NK-92 treated with Interleukin-12 subunit alpha and Interleukin-12 subunit beta, amount 100 ng/mL, for 24 hours (cell line): ENCODE measurements around the gene CCDC61.

ENCODE experiments used
- DNase-seq: peaks from one replicate; lab custom pipeline; 2025; lab: John Stamatoyannopoulos, UW

The CCDC61 gene

DNA sequence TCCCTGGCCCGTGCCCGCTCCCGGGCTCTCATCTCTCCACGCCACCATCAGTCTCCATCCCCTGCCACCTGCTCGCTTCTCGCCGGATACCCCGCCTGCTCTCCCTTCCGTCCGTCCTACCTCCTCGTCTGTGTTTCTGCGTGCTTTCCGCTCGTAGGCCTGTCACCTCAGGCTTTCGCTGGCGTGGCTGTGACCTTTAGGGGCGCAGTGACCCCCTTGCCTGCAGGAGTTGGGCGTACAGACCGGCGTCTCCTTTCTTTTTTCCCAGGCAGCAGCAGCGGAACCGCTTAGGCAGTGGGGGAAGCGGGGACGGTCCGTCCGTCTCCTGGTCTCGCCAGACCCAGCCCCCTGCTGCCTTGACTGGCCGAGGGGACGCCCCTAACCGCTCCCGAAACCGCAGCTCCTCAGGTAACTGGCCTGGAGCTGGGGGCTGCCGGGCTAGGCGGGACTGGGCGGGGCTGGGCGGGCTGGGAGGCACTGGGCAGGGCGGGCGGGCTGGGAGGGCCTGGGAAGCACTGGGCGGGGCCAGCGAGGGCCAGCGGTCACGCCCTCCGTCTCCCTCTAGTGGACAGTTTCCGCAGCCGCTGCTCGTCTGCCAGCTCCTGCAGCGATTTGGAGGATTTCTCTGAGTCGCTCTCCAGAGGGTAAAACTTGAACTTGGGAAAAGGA is 21.3 kb downstream of the CCDC61 start:
- DNase-seq, result no peak

- DNase-seq, result no peak
Measured at GRCh38 chr19:46017095-46017429, 21.8 kb downstream of the CCDC61 start.

DNA sequence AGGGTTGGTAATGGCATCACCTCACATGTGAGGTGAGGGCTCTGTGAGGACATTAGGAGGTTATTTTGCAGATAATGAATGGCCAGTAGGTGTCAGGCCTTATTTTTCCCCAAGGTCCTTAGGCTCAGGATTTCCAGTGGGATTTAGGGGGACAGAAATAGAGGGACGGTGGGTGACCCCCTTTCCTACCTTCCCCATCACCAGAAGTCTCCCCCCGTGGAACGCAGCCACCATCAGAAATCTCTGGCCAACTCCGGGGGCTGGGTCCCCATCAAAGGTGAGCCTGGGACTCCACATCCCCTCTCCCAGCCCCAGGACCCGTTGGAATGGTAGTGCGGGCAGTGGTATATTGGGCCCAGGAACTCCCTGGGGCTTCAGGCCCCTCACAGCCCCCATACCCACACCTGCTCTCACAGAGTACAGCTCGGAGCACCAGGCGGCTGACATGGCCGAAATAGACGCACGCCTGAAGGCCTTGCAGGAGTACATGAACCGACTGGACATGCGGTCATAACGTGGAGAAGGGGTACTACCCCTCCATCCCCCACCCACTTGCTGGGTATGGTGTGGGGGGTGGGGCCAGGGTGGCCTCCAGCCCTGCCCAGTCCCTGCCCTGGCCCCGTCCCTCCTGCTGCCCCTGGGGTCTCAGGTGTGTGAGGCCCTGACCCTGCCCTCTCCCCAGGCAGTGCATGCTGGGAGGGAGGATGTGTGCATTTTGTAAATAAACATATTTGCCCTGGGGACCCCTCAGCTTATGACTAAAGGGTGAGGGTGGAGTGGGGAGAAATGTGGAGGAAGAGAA is 22.8 kb downstream of the CCDC61 start:
- DNase-seq, result no peak

- no peak for DNase-seq
Measured at GRCh38 chr19:46018729-46019251, 23.5 kb downstream of the CCDC61 start.

DNA sequence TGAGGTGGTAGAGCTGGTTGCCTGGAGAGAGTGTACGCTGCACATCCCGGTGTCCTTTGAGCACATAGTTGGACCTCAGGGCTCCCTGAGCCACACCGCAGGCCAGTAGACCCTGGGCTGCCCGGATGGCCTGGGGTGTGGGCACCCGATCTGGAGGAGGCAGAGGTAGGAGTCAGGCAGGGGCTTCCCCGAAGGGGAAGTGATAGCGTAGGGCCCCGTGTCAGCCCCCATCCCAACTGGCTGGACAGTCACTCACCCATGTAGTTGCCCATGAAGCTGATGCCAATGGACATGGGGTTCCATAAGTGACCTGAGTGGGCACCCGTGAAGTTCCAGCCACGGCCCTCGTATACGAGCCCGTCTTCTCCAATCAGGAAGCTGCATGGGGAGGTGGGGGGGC is 24.0 kb downstream of the CCDC61 start:
- DNase-seq, result no peak

GRCh38 chr19:46020819-46021125 is 25.5 kb downstream of the CCDC61 start:
- DNase-seq, result no peak

- DNase-seq, result no peak
Measured at GRCh38 chr19:46021531-46022041, 26.3 kb downstream of the CCDC61 start.

DNA sequence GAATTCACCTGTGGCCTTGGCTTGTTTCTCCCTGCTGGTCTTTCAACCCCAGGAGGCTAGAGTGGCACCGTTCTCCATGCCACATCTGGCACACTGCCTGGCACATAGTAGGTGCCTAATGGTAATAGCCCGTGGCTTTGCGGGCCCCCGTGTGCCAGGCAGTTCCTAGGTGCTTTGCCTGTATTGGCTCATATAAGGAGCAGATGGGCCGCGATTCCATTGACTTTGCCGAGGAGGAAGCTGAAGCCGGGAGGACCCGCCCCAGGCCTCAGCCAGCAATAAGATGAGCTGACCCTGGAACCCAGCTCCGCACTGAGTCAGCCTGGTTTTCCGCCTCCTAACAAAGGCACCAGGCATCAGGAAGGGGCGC is 26.8 kb downstream of the CCDC61 start:
- DNase-seq, result no peak

GRCh38 chr19:46022431-46023310 is 27.4 kb downstream of the CCDC61 start, which contains the start of gene PGLYRP1:
PGLYRP1 (minus strand) TSS chr19:46023053; CDS start chr19:46023021, 32 bp downstream.
- DNase-seq, result no peak

GRCh38 chr19:46023311-46023779 is 28.1 kb downstream of the CCDC61 start:
- DNase-seq, result no peak

DNA sequence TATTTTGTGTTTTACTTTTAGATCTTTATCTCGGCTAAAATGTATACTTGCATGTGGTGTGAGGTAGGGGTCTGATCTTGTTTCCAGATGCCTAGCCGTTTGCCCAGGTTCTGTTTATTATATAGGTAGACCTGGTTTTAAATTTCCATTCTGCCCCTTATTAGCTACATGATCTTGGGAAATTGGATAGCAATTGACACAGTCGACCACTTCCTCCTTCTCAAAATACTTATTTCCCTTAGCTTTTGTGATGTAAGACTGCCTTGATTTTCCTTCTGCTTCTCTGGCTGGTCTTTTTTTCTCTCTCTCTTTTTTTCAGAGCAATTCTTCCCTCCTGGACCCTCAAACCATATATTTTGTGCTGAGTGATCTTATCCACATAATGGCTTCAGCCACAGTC is 30.6 kb downstream of the CCDC61 start:
- no peak for DNase-seq

DNA sequence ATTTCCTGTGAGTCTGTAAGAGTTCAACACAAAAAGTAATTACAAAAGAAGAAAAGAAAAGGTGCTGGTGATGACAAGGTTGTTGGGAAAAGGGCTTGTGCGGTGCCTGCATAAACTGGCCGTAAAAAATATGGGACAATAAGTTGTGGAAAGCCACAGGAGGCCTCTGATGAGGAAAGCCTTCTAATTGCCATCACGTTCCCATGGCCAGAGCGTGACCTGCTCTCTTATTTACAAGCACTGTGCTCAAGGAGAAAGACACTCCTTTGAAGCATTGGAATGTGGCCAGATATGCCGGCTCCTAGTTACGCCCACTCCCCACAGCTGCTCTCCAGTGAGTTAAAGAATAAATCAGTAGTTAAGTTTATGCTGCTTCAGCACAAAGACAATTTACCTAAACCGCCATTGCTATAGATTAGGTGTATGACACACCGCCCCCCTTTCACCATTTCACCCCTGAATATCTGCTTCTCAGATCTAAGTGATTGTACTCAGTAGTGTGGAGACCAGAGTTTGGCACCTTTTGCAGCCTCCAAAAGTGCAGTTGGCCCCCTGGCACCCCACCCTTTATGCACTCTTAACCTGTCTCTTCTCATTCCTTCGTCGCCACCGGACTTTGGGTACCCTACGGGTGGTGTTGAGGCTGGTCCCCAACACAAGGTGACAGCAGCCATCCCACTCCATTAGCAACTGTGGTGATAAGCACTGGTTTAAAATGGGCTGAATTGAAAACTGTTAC is 35.7 kb downstream of the CCDC61 start:
- DNase-seq, result no peak

GRCh38 chr19:46031781-46032596 is 36.7 kb downstream of the CCDC61 start:
- no peak for DNase-seq

DNA sequence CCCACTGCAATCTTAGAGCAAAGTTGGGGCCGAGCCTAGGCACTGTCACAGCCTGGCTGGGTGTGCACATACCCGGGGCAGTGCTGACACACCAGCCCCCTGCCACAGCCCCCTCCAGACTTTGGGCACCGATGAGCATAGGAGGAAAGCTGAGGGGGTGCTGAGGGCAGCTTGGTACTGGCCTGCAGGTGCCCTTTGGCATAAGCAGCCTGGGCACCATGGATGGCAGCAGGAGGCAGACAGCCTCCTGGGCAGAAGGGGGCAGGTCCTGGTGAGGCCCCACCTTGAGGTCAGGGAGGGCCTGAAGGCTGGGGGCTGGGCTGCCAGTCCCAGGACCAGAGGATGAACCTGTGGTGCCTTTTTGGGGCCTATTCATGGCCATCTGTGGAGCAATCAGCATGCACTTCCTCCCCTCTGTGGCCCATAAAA is 37.3 kb downstream of the CCDC61 start:
- no peak for DNase-seq

- no peak for DNase-seq
Measured at GRCh38 chr19:46033401-46033800, 38.1 kb downstream of the CCDC61 start.

GRCh38 chr19:46035546-46035945 is 40.3 kb downstream of the CCDC61 start:
- no peak for DNase-seq

- no peak for DNase-seq
Measured at GRCh38 chr19:46035986-46036743, 40.9 kb downstream of the CCDC61 start.

- DNase-seq, result no peak
Measured at GRCh38 chr19:46036744-46037128, 41.5 kb downstream of the CCDC61 start.

GRCh38 chr19:46040125-46040524 is 44.9 kb downstream of the CCDC61 start:
- no peak for DNase-seq

- no peak for DNase-seq
Measured at GRCh38 chr19:46040952-46041500, 45.8 kb downstream of the CCDC61 start, which contains the start of gene IGFL4. IGFL4 (minus strand) TSS chr19:46041002; CDS start chr19:46040962, 40 bp downstream.
